Measurements from ENCODE around the gene AGPS. TPM values are rescaled to one million over a fixed set of nuclear protein-coding genes. Genes with fewer than 3 reads are reported as not detected.
"Not testable (repeated sequence)": the region's sequence is repeated elsewhere in the genome, so short reads cannot be mapped to it uniquely, and the experiment has no call there.

AGPS gene
- total RNA-seq, 1 donor from 2014 or later, result 27.5 TPM

DNA sequence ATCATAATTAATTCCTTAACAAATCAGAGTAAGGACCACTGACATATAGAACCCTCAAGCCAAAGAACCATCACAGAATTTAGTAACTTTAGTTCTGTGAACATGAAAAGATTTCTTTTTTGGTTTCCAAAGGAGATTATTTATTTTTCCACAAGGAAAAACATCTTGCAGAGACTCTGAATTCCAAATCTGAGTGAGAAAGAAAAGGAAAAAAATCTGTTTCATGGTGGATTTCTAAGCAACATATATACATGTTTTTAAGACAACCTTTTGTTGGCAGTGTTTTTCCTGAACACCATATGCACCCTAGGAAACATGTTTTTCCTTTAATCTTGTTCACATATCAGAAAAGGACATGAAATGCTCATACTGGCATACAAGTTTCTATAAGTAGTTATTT, 149.8 kb downstream of the AGPS start:
- intact Hi-C loops (cut with DNase I), result no loop called here

DNA sequence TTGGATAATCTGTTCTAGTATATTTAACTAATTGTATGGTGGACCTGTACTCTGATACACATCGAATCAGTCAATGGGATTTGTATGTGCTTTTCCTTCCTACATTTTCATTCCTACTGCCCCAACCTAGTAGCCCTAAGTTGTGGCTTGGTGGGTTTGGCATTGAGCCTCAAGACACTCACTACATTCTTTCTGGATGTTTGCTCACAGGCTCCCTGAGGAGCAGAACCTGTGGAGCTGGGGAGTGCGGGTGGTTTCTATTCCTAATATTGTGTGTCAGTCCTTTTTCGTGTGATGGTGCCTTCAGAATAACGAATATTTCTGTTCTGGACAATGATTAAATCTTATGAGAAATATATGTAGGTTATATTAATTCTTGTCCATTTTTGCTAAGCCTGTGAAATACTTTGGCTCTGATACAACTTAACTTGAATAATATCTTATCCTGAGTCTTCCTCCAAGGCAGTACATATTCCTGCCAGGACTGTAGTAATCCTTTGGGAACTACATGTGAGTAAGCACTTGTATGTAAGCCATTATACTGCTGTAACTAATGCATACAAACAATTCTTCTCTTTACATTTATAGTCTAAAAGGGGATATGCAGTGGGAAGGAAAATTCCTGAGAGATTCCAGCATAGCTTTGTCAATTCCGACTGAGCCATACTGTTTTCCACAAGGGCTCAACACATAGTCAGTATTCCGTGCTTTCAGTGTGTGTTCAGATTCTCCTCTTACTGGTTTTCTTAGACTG, 150.6 kb downstream of the AGPS start:
- no peak for DNase-seq (ENCODE audit: low spot score)
- intact Hi-C loops (cut with DNase I), result no loop called here

More for the DNA sequence above, 149.8 kb downstream of the AGPS start:
- DNase-seq (ENCODE audit: low spot score), result no peak

DNA sequence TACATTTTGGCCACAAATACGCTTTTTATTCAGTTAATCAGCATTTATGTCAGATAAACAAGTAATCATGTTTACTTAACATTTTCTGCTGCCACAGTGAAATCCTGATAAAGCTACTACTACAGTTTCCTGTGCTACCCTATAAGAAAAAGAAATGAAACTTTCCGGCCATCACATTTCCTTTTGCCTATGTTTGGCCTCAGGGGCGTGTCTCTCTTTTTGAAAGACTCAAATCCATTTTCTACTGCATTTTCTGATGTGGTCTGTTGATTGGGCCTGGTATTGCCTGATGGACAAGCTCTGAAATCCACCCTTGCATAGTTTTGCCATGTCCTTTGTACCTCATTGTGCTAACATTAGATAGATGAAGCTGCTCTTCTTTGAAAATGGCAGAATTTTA, 152.6 kb downstream of the AGPS start:
- DNase-seq (ENCODE audit: low spot score), result no peak
- intact Hi-C loops (cut with DNase I), result no loop called here

DNA sequence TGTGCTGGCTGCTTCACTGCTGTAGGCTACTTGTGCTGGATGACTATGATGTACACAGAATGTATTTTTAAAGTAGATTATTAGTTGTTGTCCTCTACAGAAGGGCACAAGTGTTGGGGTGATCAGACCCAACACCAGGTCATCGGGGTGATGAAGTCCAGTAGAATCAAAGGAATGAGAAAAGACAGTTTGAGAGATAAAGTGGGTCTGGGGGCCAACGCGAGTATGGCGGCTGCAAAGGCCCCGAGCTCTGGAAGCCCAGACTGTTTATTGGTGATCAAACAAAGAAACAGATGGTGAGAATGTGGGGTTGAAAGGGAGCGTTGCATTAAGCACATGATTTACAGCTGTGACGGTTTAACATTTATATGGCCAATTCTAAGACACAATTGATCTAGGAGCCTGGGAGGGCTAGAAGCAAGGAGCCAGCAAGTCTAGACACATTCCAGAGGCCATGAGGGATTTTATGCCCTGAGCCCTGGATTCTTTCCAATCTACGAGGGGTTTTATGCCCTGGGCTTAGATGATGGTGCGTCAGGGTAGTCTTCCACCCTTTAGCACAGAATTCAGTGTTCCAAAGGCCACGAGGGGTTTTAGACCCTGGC, 153.5 kb downstream of the AGPS start:
- intact Hi-C loops (cut with DNase I), result no loop called here
- no peak for DNase-seq (ENCODE audit: low spot score)

DNA sequence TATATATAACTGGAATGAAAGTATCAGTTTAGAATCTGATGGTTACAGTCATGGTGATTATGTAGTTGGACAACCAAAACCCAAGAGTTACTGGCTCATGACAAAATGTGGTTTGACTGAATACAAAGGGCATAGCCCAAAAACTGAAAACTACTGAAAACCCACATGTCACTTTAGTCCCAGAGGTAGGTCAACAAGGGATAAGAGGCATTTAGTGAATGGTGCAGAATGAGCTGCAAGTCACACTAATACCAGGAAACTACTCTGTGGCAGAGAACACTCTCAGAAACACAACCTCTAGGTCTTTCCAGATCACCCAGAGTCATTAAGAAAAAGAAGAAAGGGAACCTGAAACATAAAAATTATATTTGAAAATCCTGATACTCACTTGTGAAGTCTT, 154.5 kb downstream of the AGPS start:
- no peak for DNase-seq (ENCODE audit: low spot score)
- intact Hi-C loops (cut with DNase I), result no loop called here

DNA sequence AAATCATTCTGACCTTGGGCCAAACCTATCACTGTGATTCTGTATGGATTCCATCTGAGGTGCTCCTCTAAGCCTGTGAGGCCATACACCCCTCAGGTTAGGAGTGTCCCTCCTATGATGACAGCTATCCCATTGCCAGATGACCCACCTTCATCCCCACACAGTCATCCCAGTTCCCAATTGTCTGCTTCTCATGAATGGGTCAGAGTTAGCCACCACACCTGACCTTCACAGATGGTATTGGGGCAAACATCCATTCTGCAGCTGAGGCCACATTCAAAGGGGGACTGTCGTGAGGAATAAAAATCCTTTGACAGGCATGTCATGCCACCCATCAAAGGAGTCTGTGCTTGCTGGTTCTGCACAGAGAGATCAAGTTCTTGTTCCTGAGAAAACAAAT, 155.2 kb downstream of the AGPS start:
- DNase-seq (ENCODE audit: low spot score), result no peak
- intact Hi-C loops (cut with DNase I), result no loop called here

DNA sequence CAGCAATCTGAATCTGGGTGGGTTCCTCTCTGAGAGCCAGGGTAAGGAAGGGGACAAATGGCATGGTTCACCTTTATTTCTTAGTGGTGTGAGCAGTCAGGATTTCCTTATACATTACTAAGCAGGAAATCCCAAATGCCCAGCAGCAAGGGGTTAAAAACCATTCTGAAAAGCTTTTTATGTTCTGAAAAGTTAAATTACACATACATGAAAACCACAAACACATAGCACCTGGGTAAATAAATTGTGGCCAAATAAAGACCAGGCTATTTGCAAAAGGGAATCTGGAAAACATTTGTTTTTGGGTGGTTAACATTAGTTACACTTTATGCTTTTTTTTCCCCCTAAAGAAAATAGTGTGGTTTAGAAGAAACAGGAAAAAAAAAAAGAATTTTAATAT, 156.1 kb downstream of the AGPS start:
- intact Hi-C loops (cut with DNase I), result no loop called here

DNA sequence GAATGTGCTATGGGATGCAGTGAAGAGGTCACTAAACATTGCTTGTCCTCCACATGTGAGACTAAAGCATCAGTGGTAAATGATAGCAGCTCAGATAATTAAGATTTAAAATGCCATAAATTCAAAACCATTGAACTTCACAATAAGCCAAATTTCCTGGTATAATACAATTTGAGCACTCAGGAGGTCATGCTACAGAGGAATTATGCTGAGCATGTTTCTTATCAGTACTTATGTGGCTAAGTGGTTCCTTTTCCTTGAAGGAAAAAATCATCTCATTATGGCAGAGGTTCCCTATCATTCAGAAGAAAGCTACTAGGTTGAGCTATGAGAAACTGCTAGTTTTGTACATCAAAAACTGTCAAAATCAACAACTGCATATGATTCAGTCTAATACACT, 156.6 kb downstream of the AGPS start:
- intact Hi-C loops (cut with DNase I), result no loop called here
- DNase-seq (ENCODE audit: low spot score), result no peak

More for the DNA sequence above, 156.1 kb downstream of the AGPS start:
- no peak for DNase-seq (ENCODE audit: low spot score)

DNA sequence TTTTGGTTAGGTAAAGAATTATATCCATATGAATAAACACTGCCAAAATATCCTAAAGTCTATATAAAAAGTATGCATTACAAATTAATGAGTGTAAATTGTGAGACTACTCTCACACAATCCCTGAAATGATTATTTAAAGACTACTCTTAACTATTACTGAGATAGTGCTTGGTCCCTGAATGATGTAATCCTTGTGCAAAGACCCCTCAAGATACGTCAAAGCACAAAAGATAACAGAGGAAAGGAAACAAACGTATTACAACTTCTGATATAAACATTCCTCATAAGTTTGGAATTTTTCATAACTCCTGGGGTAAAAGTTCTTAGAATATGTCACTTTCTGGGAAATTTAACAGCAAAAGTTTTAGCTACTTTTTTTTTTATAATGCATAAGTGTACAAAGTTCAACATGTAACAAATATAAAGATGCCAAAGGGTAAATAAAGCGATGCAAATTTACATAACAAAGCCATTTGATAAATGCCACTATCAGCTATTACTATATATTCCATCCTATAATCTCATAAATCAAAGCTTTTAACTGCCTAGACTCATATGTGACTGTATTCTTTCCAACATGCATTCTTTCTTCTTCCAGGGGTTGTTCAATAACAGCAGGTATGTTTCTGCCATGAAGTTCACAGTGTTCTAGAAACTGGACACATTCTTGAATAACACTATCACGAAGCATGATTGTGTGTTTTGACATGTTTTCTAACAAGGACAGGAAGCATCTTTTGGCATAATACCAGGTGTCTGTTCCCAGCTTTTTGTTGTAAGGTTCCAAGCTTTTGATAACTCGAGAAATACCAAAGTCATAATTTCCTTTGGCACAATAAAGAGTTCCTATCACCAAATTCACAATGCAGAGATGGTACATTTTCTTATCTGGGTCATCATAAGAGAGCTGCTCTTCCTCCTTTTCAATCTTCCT, 158.0 kb downstream of the AGPS start:
- intact Hi-C loops (cut with DNase I), result no loop called here

DNA sequence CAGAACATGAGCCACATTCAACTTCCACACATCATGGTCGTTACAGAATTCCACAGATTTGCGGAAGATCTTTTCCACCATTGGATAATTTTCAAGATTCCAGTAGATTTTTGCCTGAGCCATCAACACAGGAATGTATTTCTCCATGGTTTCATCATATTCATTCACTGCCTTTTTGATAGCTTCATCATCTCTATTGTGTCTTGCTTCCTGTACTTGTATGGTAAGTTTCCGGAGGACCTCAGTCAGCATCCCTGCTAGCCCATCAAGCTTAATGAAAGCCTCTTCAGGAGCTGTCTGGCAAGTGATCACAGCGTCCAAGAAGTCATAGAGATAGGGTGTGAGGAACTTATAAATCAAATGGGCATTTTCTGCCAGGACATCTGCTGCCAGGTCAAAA, 158.8 kb downstream of the AGPS start:
- DNase-seq (ENCODE audit: low spot score); intact Hi-C loops (cut with DNase I): not testable (repeated sequence)

More for the DNA sequence above, 158.0 kb downstream of the AGPS start:
- DNase-seq (ENCODE audit: low spot score), result no peak

DNA sequence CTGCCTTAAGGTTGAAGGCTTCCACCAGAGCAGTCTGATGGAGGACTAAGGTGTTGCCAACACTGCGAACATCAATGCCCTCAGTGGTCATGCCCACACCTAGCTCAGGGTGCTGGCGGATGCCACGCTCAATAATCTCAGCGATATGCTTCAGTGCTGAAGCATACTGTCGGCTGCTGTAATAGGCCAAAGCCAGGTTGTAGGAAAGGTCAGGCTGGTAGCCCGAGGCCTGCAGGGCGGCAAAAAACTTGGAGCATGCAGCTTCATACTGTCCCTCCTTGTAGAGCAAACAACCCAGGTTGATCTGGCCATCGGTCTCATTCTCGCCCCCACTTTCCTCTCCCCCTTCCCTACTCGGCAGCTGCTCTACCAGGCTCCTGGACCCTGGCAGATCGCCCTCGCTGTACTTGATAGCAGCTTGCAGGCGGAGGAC, 159.4 kb downstream of the AGPS start:
- no peak for DNase-seq (ENCODE audit: low spot score)
- intact Hi-C loops (cut with DNase I), result loop anchor here (2.0 kb wide), 1 partner anchor 67 kb away; a partner anchor contains a TSS

DNA sequence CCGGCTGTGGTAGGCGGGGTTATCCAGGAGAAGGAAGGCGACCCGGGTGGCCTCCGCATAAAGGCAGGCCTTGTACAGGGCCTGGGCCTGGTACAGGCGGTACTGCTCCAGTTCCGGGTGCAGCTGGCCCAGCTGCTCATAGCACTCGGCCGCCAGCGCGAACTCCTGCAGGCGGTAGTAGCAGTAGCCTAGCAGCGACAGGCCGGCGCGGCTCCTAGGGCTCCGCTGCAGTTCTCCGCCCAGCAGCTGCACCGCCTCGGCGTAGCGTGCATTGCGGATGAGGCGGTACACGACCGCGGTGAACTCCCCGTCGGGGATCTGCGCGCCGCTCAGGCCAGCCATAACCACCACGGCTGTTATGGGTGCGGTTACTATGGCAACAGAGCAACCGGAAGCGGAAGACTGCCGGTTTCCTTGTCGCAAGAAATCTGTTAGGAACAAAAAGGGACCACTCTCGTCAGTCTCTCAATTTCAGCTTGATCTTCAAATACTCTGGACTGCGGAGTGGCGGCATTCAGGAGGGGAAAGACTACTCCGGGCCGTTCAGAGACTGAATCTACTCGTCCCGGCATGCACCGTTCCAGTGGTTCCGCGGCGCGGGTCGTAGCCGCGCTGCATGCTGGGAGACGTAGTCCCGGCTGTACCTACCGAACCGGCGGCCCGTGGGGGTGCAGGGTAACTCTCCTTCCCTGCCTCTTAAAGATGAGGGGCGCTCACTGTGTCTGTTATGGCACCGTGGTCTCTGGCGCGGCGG, 160.0 kb downstream of the AGPS start:
- DNase-seq (ENCODE audit: low spot score), result peak; percentile 94
- intact Hi-C loops (cut with DNase I), result loop anchor here (2.0 kb wide), 1 partner anchor 66 kb away; a partner anchor contains a TSS

DNA sequence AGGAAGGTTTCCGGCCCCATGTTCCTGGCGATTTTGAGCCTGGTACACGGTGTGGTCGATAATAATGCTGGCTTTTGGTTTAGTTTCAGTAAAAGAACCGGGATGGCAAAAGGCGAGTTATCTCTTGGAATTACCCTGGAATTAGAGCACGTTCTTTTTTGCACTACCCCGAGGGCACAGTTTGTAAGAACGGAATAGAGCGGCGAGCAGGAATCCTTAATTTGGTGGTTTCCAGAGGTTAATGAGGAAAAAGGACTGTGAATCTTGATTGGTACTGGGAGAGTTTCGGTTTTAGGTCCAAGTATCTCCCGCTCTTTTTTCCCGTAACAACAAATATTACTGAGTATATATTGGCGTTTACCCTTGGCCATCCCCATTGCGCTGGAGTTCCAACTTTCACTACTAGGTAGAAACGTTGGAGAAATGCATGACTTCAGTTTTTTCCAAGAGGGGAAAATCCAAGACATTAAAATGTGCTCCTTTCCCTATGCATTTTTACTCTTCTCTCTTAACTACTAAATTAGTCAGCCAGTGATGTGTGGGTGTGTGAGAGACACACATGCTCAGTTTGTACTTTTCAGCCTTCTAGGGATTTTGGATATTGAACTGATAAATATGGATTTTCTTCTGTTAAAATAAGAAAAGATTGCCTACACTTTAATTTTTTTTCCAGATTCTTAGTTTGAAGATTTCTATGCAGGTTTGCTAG, 160.8 kb downstream of the AGPS start:
- no peak for DNase-seq (ENCODE audit: low spot score)
- intact Hi-C loops (cut with DNase I), result loop anchor here (2.0 kb wide), 1 partner anchor 65 kb away; a partner anchor contains a TSS

DNA sequence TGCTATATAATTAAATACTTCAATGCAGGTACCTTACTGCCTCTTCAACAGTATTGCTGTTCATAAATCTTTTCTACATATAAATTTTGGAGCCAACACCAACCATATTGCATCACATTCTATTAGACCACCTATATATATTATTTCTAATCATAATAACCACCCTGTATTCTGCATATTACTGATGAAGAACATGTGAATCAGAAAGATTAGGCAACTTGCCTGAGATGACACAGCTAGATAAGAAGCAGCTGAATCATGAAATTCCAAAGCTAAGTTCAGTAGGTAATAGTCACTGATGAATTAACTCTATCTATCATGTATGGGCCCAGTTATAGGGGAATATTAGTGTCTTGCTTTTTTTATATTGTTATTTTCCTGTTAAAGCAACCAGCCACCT, 161.8 kb downstream of the AGPS start:
- no peak for DNase-seq (ENCODE audit: low spot score)
- intact Hi-C loops (cut with DNase I), result no loop called here

DNA sequence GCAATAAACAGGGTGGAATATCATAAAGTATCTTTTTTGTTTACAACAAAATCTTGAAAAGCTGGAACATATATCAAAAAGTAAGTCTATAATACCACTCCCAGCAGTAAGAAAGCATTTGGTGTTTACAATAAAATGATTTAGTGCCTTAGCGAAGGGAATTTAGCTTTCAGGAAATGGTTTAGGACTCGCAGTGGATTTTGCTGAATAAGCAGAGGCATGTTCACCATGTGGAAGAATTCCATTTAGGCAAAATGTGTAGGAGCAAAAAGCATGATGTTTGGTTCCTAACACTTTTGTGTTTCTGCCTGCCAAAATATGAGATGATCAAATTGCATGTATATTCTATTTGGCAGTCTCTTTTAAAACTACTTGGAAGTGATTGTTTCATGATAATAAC, 163.6 kb downstream of the AGPS start:
- DNase-seq (ENCODE audit: low spot score), result no peak
- intact Hi-C loops (cut with DNase I), result no loop called here

DNA sequence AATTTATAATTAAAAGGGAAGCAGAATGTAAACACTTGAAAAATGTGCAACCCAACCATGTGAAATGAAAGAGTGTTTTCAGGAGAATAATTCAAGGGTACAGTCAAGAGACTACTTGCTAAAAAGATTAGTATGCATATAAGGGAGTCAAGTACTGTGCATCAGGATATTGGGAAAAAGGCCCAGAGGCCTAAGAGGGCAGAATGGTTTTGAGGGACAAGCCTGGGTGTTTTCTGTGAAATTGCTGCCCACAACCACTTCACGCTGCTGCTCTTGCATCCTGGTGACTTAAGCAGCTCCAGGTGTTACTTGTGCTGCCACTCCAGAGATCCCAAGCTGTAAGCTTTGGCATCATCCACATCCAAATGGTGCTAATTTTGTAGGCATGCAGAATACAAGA, 165.2 kb downstream of the AGPS start:
- intact Hi-C loops (cut with DNase I), result no loop called here
- no peak for DNase-seq (ENCODE audit: low spot score)

DNA sequence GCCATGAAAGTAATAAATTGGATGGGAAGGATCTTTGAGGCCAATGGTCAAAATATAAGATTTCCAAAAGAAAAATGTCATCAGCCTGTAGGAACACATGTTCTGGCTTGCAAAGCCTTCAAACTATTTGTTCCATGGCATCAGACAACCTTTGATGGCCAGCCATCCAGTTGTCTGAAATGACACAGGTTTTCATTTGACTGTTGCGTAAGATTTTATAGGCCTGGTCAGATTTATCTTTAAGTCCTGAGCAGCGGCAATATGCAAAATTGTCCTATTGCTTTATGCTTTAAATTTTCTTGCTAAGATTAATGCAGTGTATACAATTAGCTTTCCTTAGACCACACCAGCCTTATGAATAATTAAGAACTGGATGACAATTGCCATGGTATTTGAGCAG, 167.1 kb downstream of the AGPS start:
- no peak for DNase-seq (ENCODE audit: low spot score)
- intact Hi-C loops (cut with DNase I), result no loop called here

DNA sequence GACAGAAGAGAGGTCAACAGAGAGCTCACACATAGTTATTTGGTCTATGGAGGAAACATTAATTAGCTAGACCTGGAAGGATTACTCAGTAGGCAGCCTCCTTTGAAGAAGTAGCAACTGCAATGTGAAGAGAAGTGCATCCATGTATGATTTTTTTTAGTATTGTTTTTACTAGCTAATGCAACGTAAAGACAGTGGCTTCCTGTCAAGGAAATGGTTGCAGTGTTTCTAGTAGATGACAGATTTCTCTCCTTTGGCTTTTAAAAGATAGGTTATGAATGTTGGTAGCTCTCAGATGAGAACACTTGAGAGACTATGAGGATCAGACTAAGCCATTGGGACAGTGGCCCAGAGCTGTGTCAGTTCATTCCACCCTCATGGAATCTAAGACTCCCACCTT, 175.8 kb downstream of the AGPS start:
- DNase-seq (ENCODE audit: low spot score), result no peak
- intact Hi-C loops (cut with DNase I), result no loop called here

DNA sequence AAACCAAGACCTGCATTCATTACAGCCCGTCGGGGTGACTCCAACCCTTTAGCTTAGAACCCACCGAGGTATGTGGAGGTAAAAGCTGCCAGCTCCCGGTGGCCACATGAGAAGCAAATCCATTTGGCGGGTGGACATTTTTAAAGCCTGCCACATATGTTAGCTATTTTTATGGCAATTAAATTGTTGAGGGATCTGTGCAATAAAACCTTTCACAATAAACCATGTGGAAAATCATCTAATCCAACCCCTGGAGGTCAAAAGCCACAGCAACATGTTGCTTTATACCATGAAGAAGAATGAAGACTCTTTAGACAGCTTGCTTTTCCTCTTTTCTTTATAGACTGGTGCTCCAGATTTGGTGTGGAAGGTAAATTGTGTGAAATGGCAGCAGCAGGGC, 176.3 kb downstream of the AGPS start:
- intact Hi-C loops (cut with DNase I), result no loop called here

More for the DNA sequence above, 176.3 kb downstream of the AGPS start:
- no peak for DNase-seq (ENCODE audit: low spot score)
